Measurements from ENCODE around the gene LTN1.

The LTN1 gene

DNA sequence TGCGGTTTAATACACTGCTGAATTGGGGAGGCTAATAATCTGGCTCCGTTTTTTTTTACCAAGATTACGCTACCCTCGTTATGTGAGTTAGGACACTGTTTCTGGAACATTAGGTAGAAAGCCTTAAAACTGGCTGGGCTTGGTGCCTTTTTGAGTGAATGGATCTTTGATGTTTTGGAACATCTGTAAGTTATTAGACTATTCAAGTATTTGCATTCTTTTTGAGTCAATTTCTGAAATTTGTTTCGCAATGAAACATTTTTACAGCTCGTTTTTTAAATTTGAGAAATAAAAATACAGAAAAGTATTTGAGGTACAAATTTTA, 106.9 kb downstream of the LTN1 start:
- DNase-seq (ENCODE audit: low read depth in 1 of 2, low spot score in 1 of 2), result no peak

DNA sequence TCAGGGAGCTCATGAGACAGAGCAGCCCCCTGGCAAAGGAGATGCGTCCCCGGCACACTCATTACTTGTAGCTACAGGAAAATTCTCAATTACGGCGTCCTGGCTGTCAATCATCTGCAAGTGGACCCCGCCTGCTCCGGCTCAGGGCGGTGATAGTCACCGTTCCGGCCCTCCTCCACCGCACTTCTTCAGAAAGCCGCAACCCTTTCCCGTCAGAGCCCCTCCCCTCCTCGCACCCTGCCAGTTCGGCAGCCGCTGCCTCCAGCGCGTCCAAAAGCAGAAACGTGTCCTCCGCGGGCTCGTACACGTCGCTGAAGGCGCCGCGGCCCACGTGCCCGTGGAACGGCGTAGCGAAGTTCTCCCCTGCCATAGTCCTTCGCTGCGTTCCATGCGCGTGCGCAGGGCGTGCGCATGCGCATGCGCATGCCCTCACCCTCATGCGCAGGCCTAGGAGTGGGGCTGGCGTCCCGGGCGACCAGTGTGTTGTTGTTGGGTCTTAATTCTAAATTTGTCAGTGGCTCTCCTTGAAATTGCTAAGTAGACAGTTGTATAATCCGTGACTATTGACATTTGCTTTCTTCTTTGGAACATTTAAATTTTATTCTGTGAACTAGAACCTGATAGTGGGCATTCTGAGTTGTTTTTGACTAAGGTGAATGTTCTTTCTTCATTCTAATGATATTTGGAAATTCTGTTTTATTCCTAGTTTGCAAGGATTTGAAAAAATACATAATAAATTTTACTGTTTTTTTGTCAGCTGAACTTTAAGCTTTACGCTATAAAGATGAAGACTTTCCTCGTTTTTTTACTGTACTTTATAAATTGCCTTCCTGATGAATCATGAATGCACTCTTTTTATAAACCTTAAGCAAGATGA, 107.5 kb downstream of the LTN1 start:
- DNase-seq (ENCODE audit: low read depth in 1 of 2, low spot score in 1 of 2), result peak; percentile 84 to 88

DNA sequence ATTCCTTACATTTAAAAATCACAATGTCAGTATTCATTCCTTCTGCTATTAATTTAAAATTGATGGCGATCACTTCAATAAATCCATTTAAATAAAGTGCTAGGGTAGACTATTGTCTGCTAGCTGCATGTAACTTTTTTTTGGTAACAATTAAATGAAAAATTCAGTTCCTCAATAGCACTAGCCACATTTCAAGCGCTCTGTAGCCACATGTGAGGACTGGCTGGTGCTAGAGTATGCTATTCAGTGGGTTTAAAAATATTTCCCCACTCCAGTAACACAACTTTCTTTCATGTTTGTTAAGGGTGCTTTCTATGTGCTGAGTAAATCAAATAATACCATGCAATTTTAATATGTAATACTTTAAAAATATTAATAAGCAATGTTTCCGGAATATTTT, 108.2 kb downstream of the LTN1 start:
- no peak for DNase-seq (ENCODE audit: low read depth in 1 of 2, low spot score in 1 of 2)

DNA sequence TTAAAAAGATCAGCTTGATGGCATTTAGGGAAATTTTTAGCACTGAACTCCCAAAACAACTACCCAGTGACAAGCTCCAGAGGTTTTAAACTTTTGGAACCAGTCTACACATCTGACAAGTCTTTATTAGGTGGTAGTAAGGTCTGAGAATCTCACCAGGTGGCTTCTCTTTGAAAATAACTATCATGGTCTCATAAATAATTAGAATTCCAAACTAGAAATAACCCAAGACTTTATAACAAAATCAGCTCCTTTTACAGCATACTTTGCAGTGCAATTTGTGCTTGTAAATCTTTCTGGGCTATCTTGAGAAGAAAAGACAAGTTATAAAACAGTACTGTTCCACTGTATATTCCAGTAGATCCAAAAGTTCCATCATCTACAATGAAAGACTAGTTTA, 108.7 kb downstream of the LTN1 start:
- no peak for DNase-seq (ENCODE audit: low read depth in 1 of 2, low spot score in 1 of 2)

DNA sequence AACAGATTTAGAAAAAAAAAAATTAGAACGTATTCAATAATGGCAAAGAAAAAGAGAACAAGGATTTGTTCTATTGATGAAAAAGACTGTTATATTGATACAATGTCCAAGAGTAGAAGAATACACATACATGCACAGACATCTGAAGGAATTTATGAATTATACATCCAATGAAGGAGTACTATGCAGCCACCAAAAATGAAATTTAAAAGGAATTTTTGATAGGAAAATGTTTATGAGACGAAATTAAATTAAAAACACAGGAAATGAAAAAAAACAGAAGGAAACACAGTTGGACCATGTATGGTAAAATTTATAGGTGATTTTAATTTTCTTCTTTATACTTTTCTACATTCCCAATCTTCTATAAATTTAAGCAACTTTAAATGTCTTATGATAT, 110.3 kb downstream of the LTN1 start:
- DNase-seq (ENCODE audit: low read depth in 1 of 2, low spot score in 1 of 2), result no peak
